NCI-H2196 (cell line): ENCODE results near the gene TBX1.

Experiments
- DNase-seq: peaks from one replicate; lab custom pipeline; 2025; ENCODE audit not compliant: unreplicated experiment; lab: John Stamatoyannopoulos, UW

TBX1 gene

DNA sequence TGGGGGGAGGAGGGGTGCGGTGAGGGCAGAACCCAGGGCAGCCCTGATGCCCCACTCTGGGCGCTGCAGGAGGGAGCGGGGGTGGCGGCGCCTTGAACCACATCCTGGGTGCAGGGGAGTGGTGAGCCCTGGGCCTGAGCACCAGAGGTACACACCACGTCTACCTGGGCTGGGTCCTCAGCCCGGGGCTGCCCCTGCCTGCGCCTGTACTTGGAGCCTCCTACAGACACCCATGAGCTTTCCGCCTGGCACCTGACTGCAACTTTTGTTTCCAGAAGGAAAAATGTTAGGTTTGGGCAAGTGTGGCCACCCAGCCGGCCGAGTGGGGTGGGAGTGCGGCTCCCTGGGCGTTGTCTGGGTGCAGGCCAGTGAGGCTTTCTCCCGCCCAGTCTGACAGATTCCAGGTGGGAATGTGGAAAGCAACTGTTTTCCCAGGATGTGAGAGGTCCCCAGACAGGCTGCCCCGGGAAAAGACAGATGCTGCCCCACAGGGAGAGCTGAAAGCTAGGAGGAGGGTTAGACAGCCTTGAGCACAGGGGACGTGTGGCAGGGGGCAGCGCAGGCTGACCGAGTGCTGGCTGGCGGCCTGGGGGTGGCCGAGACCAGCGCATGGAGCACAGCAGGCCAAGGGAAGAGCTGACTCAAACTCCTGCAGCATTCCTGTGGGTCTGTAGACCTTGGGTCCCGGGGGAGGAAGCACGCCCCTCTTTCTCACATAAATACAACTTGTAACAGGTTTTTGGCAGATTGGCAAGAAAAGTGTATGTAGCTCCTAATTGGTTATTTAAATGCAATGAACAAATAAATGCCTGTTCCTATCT, 50.0 kb downstream of the TBX1 start:
- DNase-seq, result no peak

DNA sequence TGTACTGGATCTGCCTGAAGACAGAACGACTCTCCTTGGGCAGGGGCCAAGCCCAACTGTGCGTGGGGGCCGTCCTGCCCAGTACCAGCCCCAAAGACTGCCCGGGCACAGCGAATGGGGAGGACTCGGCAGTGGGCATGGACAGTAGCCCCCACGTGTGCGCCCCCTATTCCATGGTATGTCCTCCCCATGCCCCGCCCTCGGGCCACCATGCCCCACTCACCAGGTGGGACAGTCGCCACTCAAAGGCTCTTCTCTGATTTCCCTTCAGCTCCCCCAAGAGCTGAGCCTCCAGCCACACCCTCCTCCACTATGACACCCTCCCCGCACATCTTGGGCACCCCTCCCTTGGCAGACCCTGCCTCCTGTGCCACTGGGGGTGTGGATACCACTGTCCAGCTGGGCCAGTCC, 50.6 kb downstream of the TBX1 start:
- DNase-seq, result no peak

DNA sequence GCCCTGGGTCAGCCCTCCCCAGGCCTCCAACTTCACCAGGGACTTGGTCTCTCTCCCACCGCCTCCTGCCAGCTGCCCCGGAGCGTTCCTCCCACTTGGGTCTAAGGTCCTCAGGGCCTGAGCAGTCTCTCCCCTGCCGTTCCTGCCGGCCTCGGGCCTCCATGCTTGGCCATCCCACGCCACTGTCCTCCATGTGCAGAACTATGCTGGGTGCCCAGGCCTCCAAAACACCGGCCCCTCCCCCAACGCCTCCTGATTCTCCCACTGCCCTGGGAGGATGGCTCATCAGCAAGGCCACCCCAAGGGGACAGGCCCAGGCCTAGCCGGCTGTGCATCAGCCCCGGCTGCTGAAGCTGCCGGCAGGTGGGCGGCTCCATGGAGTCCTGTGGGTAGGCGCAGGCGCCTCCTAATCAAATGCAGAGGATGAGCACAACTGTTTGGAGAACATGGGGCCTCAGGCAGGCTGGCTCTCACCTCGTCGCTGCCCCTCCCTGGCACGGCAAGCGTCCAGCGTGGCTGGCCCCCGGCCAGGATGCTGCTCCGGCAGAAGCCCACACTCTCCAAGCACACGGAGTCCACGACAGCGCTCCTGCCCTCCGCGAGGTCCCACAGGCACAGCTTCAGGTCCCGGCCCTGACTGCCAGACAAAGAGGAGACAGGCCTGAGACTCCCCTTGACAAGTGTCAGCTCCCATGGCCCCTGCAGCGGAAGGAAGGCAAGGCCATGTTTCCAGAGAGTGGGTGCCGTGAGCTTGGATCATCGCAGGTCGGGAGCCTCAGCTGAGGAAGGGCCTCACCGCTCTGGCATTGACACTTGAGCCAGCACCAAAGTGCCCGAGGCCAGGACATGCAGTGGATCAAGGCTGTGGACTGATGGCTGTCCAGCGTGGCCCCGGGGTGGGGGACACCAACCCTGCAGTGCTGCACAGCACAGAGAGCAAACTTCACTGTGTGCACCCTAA, 51.5 kb downstream of the TBX1 start:
- no peak for DNase-seq

DNA sequence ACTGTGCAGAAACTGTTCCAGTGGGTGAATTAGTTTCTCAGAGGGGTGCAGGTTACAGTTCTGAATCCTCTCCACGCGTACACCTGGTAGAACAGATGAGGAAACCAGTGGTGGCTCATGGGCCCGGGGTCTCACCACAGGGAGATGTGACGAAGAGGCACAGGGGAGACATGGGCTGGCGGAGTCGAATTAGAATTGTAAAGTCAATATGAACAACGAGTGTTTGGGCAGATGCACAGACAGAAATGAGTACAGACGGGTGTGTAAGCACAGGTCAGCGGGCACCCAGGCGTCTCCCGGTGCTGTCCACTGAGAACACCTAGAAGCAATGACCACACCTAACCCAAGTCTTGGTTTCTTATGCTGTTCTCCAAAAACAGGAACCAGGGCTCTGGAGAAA, 52.3 kb downstream of the TBX1 start:
- no peak for DNase-seq

DNA sequence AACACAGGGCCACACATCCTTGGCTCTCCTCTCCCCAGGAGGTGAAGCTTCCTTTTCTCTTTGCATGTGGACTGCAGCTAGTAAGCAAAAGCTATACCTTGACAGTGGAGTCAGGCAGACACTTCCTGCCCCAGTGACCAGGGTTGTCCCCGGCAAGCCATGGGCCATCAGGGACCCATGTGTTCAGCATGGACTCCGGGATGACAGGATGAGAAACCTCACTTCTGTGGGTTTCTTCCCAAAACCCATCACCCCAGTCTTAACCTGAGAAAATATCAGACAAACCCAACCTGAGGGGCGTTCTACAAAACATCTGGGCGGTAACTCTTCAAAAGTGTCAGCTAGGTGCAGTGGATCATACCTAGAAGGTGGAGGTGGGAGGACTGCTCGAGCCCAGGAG, 53.9 kb downstream of the TBX1 start:
- no peak for DNase-seq

DNA sequence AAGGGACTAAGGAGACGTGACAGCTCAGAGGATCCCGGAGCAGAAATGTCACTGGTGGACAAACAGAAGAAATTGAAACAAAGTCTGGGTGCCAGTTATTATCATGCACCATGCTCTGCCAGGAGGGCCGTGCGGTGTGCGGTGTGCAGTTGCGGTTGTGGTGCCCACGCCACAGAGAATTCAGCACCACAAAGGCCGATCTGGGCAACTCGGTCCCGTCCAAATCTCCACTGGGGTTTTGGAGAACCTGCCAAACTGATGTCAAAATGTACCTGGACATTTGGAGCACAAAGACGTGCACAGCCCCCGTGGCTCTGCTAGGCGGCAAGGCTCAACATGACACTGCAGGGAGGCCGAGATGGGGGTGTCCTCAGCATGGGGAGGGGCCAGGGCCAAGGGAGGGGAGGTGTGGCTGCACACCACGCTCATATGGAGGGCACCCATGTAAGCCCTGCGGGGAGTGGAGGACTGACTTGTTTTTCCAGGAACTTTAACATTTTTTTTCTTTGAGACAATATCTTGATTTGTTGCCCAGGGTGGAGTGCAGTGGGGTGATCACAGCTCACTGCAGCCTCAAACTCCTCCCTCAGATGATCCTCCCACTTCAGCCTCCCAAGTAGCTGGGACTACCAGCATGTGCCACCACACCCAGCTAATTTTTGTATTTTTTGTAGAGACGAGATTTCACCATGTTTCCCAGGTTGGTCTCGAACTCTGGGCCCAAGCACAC, 54.7 kb downstream of the TBX1 start:
- DNase-seq, result no peak

DNA sequence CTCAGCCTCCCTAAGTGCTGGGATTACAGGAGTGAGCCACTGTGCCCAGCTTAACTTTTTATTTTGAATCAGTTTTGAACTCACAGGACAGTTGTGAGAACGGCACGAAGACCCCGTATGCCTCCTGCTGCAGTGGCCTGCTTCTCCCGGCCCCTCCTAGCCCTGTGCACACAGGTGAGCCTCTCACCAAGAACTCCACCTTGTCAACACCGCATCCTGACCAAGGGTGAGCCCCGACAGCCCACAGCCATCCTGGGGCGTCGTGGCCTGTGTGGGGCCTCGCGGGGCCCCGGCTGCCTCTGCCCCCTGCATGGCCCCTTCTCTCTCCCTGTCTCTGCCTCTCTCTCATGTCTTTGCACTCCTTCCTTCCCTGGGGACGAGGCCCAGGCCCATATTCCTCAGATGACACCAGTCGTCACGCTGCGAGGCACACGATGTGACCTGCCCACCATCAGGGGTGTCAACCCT, 55.3 kb downstream of the TBX1 start:
- DNase-seq, result no peak

DNA sequence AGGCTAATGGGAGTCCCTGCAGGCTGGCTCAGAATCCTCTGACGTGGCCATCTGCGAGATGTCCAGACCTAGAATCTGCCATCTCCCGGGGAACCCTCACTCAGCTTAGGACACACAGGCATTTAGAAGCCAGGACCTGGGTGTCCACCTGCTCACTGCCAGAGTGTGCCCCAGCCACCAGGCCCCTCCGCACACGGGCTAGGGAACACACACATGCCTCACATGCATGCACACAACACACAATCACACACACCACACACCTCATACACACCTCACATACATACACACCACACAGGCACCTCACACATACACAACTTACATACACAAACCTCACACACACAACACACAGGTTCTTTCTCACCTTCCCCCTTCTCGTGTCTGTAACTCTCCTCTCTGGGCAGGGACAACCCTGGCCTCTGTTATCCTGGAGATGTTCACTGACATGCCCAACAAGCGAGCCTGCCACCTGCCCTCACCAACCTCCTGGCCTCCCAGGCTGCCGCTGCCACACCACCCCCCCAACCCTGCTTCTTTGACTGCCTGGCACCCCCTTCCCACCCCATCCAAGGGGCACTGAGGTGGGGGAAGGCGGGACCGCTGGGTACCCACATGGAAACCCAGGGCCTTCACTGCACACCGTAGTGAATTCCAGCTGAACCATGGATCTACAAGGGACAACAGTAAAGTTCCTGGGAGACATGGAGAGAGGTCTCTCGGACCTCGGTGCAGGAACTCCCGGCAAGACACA, 56.0 kb downstream of the TBX1 start:
- no peak for DNase-seq
